COLO829 (cell line): ENCODE results near the gene MPST.

ENCODE experiments used
- DNase-seq: peaks from one replicate; pipeline ENCODE4 v3.0.0; 2012; ENCODE audit warnings: low spot score

Gene MPST

GRCh38 chr22:37000676-37001534 lies 18.6 kb upstream of the MPST start:
- DNase-seq, result no peak

- DNase-seq, result no peak
Measured at GRCh38 chr22:37001826-37002225, 17.7 kb upstream of the MPST start.

- DNase-seq, result no peak
Measured at GRCh38 chr22:37002633-37003032, 16.9 kb upstream of the MPST start.

GRCh38 chr22:37007651-37008050 lies 11.9 kb upstream of the MPST start:
- DNase-seq, result no peak

GRCh38 chr22:37008365-37008764 lies 11.2 kb upstream of the MPST start:
- DNase-seq, result no peak

- DNase-seq, result no peak
Measured at GRCh38 chr22:37009490-37009889, 10.1 kb upstream of the MPST start.

GRCh38 chr22:37010174-37010573 lies 9.4 kb upstream of the MPST start:
- DNase-seq, result no peak

- DNase-seq, result no peak
Measured at GRCh38 chr22:37010976-37011375, 8.6 kb upstream of the MPST start.

- no peak for DNase-seq
Measured at GRCh38 chr22:37011472-37011871, 8.1 kb upstream of the MPST start.

GRCh38 chr22:37012262-37012904 lies 7.2 kb upstream of the MPST start:
- DNase-seq, result no peak

GRCh38 chr22:37012956-37013355 lies 6.6 kb upstream of the MPST start:
- DNase-seq, result no peak

- no peak for DNase-seq
Measured at GRCh38 chr22:37014415-37014806, 5.1 kb upstream of the MPST start.

- DNase-seq, result no peak
Measured at GRCh38 chr22:37014835-37015586, 4.5 kb upstream of the MPST start.

- DNase-seq, result no peak
Measured at GRCh38 chr22:37015587-37015878, 4.0 kb upstream of the MPST start.

GRCh38 chr22:37016134-37016910 lies 3.2 kb upstream of the MPST start:
- no peak for DNase-seq

GRCh38 chr22:37017356-37017755 lies 2.2 kb upstream of the MPST start:
- DNase-seq, result no peak

GRCh38 chr22:37018086-37018814 lies 1.3 kb upstream of the MPST start:
- no peak for DNase-seq

- no peak for DNase-seq
Measured at GRCh38 chr22:37018815-37019308, 680 bp upstream of the MPST start.

- DNase-seq, result no peak
Measured at GRCh38 chr22:37020192-37020479, 594 bp downstream of the MPST start.

- no peak for DNase-seq
Measured at GRCh38 chr22:37021041-37021440, 1.5 kb downstream of the MPST start.

- no peak for DNase-seq
Measured at GRCh38 chr22:37021710-37022482, 2.4 kb downstream of the MPST start.
